Measurements from ENCODE around the gene ZBTB45.
"Not testable (repeated sequence)": the region's sequence is repeated elsewhere in the genome, so short reads cannot be mapped to it uniquely, and the experiment has no call there.

ZBTB45 gene

DNA sequence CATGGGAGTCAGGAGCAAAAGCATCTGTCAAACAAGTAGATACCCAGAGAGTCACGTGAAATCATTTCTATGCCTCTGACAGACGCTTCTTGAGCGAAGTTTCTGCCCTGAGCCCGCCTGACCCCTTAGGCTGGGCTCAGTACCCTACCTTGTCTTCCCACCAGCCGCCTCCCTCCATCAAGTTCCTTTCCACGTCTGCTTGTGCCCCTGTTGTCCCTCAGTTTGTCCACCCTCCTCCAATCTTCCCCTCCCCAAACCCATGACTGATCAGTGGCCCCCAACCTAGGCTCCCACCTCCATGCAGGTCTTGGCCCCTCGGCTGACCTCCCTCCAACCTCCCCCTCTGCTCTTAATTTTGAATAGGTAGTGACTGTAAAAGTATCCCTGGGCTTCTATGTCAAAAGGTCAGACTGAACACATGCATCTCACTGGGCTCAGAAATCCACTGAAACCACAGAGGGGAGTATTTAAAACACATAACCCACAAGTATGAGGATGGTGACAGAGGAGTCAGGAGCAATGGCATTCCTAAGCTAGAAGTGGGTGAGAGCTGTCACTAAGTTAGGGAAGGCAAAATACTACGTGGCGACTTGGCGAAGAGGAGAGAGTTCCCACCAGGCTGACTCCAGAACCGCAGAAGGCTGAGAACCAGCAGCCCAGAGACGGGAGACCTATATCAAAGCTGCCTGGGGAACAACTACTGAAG is 45.2 kb downstream of the ZBTB45 start:
- no peak for DNase-seq

DNA sequence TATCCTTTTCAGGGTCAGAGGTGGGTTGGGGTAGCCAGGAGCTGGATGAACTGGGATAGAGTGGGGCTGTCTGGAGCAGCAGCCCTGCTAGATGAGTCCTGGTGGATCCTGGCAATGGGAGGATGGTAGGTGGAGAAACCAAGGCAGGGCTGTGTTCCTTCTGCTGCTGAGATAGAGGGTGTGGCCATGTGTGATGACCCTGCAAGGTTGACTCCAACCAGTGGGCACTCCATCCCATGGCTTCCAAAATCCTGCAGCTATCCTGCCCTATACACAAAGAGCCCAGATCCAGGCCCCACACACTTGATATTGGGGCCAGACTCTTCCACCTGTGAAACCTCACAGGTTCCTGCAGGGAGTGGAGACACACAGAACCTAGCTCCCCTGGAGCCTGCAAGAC is 45.8 kb downstream of the ZBTB45 start:
- no peak for DNase-seq

DNA sequence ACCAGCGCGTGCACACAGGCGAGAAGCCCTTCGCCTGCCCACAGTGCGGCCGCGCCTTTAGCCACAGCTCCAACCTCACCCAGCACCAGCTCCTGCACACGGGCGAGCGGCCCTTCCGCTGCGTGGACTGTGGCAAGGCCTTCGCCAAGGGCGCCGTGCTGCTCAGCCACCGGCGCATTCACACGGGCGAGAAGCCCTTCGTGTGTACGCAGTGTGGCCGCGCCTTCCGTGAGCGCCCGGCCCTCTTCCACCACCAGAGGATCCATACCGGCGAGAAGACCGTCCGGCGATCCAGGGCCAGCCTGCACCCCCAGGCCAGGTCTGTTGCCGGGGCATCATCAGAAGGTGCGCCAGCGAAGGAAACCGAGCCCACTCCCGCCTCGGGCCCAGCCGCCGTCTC is 47.9 kb downstream of the ZBTB45 start:
- DNase-seq: no peak

DNA sequence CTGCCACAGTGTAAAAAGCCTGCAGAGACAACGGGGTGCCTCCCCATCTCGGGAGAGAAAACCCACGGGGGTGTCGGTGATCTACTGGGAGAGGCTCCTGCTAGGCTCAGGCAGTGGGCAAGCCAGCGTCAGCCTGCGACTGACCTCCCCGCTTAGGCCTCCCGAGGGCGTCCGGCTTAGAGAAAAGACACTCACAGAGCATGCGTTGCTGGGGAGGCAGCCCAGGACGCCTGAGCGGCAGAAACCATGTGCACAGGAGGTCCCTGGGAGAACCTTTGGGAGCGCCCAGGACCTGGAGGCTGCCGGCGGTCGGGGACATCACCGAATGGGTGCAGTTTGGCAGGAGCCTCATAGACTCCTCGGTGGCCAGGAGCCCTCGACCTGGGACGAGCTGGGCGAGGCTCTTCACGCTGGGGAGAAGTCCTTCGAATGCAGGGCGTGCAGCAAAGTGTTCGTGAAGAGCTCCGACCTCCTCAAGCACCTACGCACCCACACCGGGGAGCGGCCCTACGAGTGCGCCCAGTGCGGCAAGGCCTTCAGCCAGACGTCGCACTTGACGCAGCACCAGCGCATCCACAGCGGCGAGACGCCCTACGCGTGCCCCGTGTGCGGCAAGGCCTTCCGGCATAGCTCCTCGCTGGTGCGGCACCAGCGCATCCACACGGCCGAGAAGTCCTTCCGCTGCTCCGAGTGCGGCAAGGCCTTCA is 48.6 kb downstream of the ZBTB45 start:
- not testable (repeated sequence) for DNase-seq

DNA sequence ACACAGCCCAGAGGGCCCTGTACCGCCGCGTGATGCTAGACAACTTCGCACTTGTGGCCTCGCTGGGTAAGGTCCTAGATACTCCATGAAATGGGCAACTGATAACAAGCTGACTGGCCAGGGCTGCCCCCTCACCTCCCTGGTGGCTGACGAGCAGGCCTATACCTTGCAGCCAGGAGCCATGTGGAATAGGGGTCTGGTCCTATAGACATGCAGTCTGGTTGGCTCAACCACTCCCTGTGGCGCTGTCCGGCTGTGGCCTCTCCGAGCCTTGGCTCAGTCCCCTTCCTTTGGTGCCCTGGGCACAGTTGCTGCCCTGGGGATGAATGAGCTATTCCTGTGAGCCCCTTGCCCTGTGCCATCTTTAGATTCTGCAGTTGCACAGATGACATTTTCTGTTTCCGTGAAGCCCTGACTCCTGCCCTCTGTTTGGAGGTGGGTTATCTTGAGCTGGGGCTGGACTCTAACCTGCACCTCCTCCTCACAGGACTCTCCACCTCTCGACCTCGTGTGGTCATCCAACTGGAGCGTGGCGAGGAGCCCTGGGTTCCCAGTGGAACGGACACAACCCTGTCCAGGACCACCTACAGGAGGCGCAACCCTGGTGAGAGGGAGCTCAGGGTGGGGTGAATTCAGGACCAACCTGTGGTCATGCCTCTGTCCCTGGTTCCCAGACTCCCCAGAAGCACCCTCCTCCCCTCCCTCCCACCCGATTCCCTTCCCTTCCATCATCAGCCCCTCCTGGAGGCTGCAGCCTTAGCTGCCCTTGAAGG is 50.2 kb downstream of the ZBTB45 start:
- DNase-seq: no peak

DNA sequence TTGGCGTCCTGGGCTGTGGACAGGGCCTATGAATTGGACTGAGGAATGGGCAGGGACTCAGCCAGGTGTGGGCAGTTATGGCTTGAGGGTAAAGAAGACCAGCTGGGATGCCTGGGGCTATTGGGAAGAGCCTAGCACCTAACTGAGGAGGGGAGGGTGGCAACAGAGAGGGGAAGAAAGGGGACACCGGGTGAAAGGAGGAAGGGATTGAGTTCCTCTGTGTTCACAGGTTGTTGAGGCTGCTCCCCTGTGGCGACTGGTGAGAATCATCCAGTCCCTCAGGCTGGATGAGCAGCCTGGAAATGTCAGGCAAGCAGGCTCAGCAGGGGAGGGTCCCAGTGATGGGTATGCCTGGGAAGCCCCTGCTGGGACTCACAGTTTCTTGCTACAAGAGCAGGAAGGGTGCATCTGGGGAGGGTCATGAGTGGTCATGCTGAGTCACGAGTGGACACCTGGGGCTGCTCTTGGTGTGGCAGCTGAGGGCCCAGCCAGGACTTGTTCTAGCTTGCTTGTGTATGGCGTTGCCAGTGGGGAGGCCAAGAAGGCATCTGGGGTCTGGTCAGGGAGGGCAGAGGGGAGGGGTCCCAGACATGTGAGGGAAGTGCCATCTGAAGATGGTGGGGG is 51.3 kb downstream of the ZBTB45 start:
- no peak for DNase-seq

DNA sequence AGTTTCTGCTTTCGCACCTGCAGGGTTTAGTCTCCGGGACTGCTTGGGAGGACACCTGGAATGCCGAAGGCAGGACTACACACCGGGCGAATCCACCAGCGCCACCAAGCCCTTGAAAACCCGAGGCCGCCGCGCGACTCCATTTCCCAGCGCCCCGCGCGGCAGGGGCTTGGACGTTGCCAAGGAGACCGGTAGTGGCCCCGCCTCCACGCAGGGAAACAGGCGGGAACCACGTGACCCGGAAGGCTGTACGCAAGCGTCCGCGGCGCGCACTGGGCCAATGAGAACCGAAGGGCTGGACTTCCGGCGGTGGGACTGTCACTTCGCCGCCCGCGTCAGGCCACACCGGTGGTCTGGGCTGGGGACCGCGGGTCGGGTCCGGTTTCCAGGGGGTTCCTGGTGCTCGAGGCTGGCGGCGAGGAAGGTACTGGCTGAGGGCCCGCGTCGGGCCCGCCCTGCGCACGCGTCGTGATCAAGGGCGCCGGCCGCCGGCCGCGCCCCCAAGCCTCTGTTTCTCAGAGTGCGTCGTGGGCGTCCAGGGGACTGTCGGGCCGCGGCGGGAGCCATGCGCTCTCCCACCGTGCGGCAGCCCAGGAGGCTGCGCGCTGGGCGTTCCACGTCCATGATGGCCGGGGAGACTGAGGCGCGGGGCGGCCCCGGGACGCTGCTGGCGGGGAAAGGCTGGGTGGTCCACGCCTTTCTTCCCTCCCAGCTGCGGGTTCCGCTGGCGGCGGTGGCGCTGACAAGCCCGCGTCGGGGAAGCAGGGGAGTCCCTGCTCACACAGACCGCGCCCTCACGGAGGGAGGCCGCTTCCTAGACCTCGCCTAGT is 52.6 kb downstream of the ZBTB45 start, which contains the start of gene ZNF324:
Gene ZNF324, plus strand, starts transcription at position 321 of the 830 bp plus-strand sequence. CDS start 2,106 bp downstream, outside the sequence.
- peak; percentile 99 for DNase-seq

DNA sequence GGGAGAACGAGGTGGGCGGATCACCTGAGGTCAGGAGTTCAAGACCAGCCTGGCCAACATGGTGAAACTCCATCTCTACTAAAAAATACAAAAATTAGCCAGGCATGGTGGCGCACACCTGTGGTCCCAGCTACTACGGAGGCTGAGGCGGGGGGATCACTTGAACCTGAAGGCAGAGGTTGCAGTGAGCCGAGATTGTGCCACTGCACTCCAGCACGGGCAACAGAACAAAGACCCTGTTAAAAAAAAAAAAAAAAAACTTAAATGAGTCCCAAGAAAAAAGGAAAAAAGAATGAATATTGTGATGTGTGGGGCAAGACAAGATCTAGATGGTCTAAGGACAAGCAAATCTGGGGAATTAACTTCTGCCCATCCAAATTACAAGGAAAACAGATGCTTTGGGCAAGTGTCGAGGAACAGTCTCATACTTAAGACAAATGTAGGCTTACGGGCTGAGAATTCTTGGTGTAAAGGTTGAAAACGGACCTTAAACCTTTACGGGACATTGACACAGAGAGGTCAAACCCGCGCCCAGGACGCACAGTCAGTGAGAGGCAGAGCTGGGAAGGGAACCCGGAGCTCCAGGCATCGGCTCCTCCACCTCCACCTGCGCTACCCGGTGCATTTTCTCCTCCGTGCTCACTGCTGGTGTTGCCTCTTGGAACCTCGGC is 53.4 kb downstream of the ZBTB45 start:
- no peak for DNase-seq
